Activated naive CD4-positive, alpha-beta T cell treated with anti-CD3 and anti-CD28 coated beads, Interleukin-2, amount 50 U/mL, for 24 hours (primary cell): ENCODE results near the gene SSH2.
A peak's percentile ranks its signal among the peaks of the same experiment; 100 is the strongest.
"Not testable (repeated sequence)": the region's sequence is repeated elsewhere in the genome, so short reads cannot be mapped to it uniquely, and the experiment has no call there.

Experiments
- H3K27ac Mint-ChIP-seq: one replicate; pipeline ENCODE4 v1.8.0; 2021; ENCODE audit warnings: mild to moderate bottlenecking, mixed read lengths
- H3K27me3 Mint-ChIP-seq: one replicate; pipeline ENCODE4 v1.8.0; 2021; ENCODE audit warnings: mixed read lengths
- H3K36me3 Mint-ChIP-seq: one replicate; pipeline ENCODE4 v1.8.0; 2021; ENCODE audit warnings: mixed read lengths
- H3K4me1 Mint-ChIP-seq: one replicate; pipeline ENCODE4 v1.8.0; 2021; ENCODE audit warnings: mixed read lengths
- H3K4me3 Mint-ChIP-seq: one replicate; pipeline ENCODE4 v1.8.0; 2021; ENCODE audit warnings: mild to moderate bottlenecking, mixed read lengths
- H3K9me3 Mint-ChIP-seq: one replicate; pipeline ENCODE4 v1.8.0; 2021; ENCODE audit warnings: mixed read lengths

SSH2 gene

GRCh38 chr17:29694918-29695563, 235.0 kb downstream of the SSH2 start:
- H3K36me3 Mint-ChIP-seq: peaks cover 20% of the 10 kb centered on the region
- H3K9me3 Mint-ChIP-seq: no peaks in the 10 kb centered on the region
- peaks cover 60% of the 10 kb centered on the region for H3K4me1 Mint-ChIP-seq
- no peak overlapping the region for H3K4me3 Mint-ChIP-seq
- H3K27ac Mint-ChIP-seq: peak overlapping the region; percentile 79
- no peaks in the 10 kb centered on the region for H3K27me3 Mint-ChIP-seq

- peaks cover 20% of the 10 kb centered on the region for H3K36me3 Mint-ChIP-seq
- H3K27me3 Mint-ChIP-seq: no peaks in the 10 kb centered on the region
- H3K27ac Mint-ChIP-seq: peak overlapping the region; percentile 71
- no peak overlapping the region for H3K4me3 Mint-ChIP-seq
- no peaks in the 10 kb centered on the region for H3K9me3 Mint-ChIP-seq
- H3K4me1 Mint-ChIP-seq: peaks cover 49% of the 10 kb centered on the region
These were observed 236.3 kb downstream of the SSH2 start for GRCh38 chr17:29693751-29694150.

- H3K36me3 Mint-ChIP-seq: peaks cover 11% of the 10 kb centered on the region
- H3K27ac Mint-ChIP-seq: peak overlapping the region; percentile 87
- peaks cover 38% of the 10 kb centered on the region for H3K4me1 Mint-ChIP-seq
- no peak overlapping the region for H3K4me3 Mint-ChIP-seq
- no peaks in the 10 kb centered on the region for H3K9me3 Mint-ChIP-seq
- no peaks in the 10 kb centered on the region for H3K27me3 Mint-ChIP-seq
These were observed 242.4 kb downstream of the SSH2 start for GRCh38 chr17:29687596-29687995.

- Mint-ChIP-seq H3K36me3 (peaks cover 11% of the 10 kb centered on the region), H3K27me3 (no peaks in the 10 kb centered on the region), H3K9me3 (no peaks in the 10 kb centered on the region), H3K4me3 (no peak overlapping the region), H3K4me1 (peaks cover 38% of the 10 kb centered on the region), H3K27ac (peak overlapping the region; percentile 87)
These were observed 242.9 kb downstream of the SSH2 start for GRCh38 chr17:29686993-29687590.

GRCh38 chr17:29683481-29683880, 246.5 kb downstream of the SSH2 start:
- peaks cover 8% of the 10 kb centered on the region for H3K36me3 Mint-ChIP-seq
- peaks cover 42% of the 10 kb centered on the region for H3K4me1 Mint-ChIP-seq
- H3K9me3 Mint-ChIP-seq: no peaks in the 10 kb centered on the region
- H3K27ac Mint-ChIP-seq: peak overlapping the region; percentile 46
- H3K27me3 Mint-ChIP-seq: no peaks in the 10 kb centered on the region
- H3K4me3 Mint-ChIP-seq: no peak overlapping the region

GRCh38 chr17:29682987-29683386, 247.0 kb downstream of the SSH2 start:
- Mint-ChIP-seq H3K27me3 (no peaks in the 10 kb centered on the region), H3K27ac (peak overlapping the region; percentile 74), H3K36me3 (peaks cover 8% of the 10 kb centered on the region), H3K4me3 (no peak overlapping the region), H3K4me1 (peaks cover 42% of the 10 kb centered on the region), H3K9me3 (no peaks in the 10 kb centered on the region)

- H3K27ac Mint-ChIP-seq: peak overlapping the region; percentile 60
- H3K4me3 Mint-ChIP-seq: no peak overlapping the region
- H3K9me3 Mint-ChIP-seq: no peaks in the 10 kb centered on the region
- H3K27me3 Mint-ChIP-seq: no peaks in the 10 kb centered on the region
- peaks cover 8% of the 10 kb centered on the region for H3K36me3 Mint-ChIP-seq
- peaks cover 46% of the 10 kb centered on the region for H3K4me1 Mint-ChIP-seq
These were observed 248.0 kb downstream of the SSH2 start for GRCh38 chr17:29682054-29682453.

GRCh38 chr17:29677824-29678223, 252.2 kb downstream of the SSH2 start:
- peaks cover 61% of the 10 kb centered on the region for H3K4me1 Mint-ChIP-seq
- H3K27ac Mint-ChIP-seq: no peak overlapping the region
- H3K27me3 Mint-ChIP-seq: no peaks in the 10 kb centered on the region
- peaks cover 4% of the 10 kb centered on the region for H3K36me3 Mint-ChIP-seq
- H3K9me3 Mint-ChIP-seq: no peaks in the 10 kb centered on the region
- no peak overlapping the region for H3K4me3 Mint-ChIP-seq

- H3K27me3 Mint-ChIP-seq: no peaks in the 10 kb centered on the region
- H3K4me1 Mint-ChIP-seq: peaks cover 57% of the 10 kb centered on the region
- H3K36me3 Mint-ChIP-seq: peaks cover 4% of the 10 kb centered on the region
- H3K4me3 Mint-ChIP-seq: no peak overlapping the region
- peak overlapping the region; percentile 79 for H3K27ac Mint-ChIP-seq
- no peaks in the 10 kb centered on the region for H3K9me3 Mint-ChIP-seq
These were observed 252.7 kb downstream of the SSH2 start for GRCh38 chr17:29677221-29677791.

GRCh38 chr17:29675961-29676360, 254.1 kb downstream of the SSH2 start:
- H3K36me3 Mint-ChIP-seq, H3K27me3 Mint-ChIP-seq, H3K4me3 Mint-ChIP-seq, H3K9me3 Mint-ChIP-seq, H3K27ac Mint-ChIP-seq: not testable (repeated sequence)
- peaks cover 48% of the 10 kb centered on the region for H3K4me1 Mint-ChIP-seq

- Mint-ChIP-seq H3K36me3 (peaks cover 6% of the 10 kb centered on the region), H3K4me3 (peak overlapping the region; percentile 4)
These were observed 255.7 kb downstream of the SSH2 start for GRCh38 chr17:29674281-29674680.

GRCh38 chr17:29671661-29672060, 258.4 kb downstream of the SSH2 start:
- peaks cover 40% of the 10 kb centered on the region for H3K4me1 Mint-ChIP-seq
- H3K27me3 Mint-ChIP-seq: no peaks in the 10 kb centered on the region
- no peaks in the 10 kb centered on the region for H3K9me3 Mint-ChIP-seq
- no peak overlapping the region for H3K4me3 Mint-ChIP-seq
- H3K27ac Mint-ChIP-seq: peak overlapping the region; percentile 76
- H3K36me3 Mint-ChIP-seq: peaks cover 15% of the 10 kb centered on the region

More at GRCh38 chr17:29674281-29674680, 255.7 kb downstream of the SSH2 start:
- no peaks in the 10 kb centered on the region for H3K27me3 Mint-ChIP-seq
- H3K4me1 Mint-ChIP-seq: peaks cover 39% of the 10 kb centered on the region
- peak overlapping the region; percentile 44 for H3K27ac Mint-ChIP-seq
- no peaks in the 10 kb centered on the region for H3K9me3 Mint-ChIP-seq

GRCh38 chr17:29669266-29669665, 260.8 kb downstream of the SSH2 start:
- no peaks in the 10 kb centered on the region for H3K27me3 Mint-ChIP-seq
- peaks cover 38% of the 10 kb centered on the region for H3K4me1 Mint-ChIP-seq
- H3K36me3 Mint-ChIP-seq: peaks cover 16% of the 10 kb centered on the region
- no peak overlapping the region for H3K27ac Mint-ChIP-seq
- H3K9me3 Mint-ChIP-seq: no peaks in the 10 kb centered on the region
- H3K4me3 Mint-ChIP-seq: no peak overlapping the region

- Mint-ChIP-seq H3K4me3 (peak overlapping the region; percentile 26), H3K27me3 (no peaks in the 10 kb centered on the region), H3K27ac (peak overlapping the region; percentile 92), H3K4me1 (peaks cover 35% of the 10 kb centered on the region), H3K36me3 (peaks cover 16% of the 10 kb centered on the region), H3K9me3 (no peaks in the 10 kb centered on the region)
These were observed 262.1 kb downstream of the SSH2 start for GRCh38 chr17:29667969-29668368.

- no peaks in the 10 kb centered on the region for H3K27me3 Mint-ChIP-seq
These were observed 264.6 kb downstream of the SSH2 start for GRCh38 chr17:29665481-29665810.

GRCh38 chr17:29664743-29665480, 265.1 kb downstream of the SSH2 start:
- Mint-ChIP-seq H3K27ac (peak overlapping the region; percentile 93), H3K27me3 (no peaks in the 10 kb centered on the region), H3K4me1 (peaks cover 50% of the 10 kb centered on the region), H3K9me3 (no peaks in the 10 kb centered on the region), H3K4me3 (peak overlapping the region; percentile 42), H3K36me3 (peaks cover 22% of the 10 kb centered on the region)

More at GRCh38 chr17:29665481-29665810, 264.6 kb downstream of the SSH2 start:
- H3K4me3 Mint-ChIP-seq: peak overlapping the region; percentile 42
- H3K4me1 Mint-ChIP-seq: peaks cover 48% of the 10 kb centered on the region
- H3K9me3 Mint-ChIP-seq: no peaks in the 10 kb centered on the region
- H3K27ac Mint-ChIP-seq: peak overlapping the region; percentile 93
- H3K36me3 Mint-ChIP-seq: peaks cover 21% of the 10 kb centered on the region
